GM13976 (cell line): ENCODE measurements around the gene MEGF11.
"Not testable (repeated sequence)": the region's sequence is repeated elsewhere in the genome, so short reads cannot be mapped to it uniquely, and the experiment has no call there.

ENCODE experiments used
- DNase-seq: peaks from one replicate; pipeline ENCODE4 v3.0.0; 2012; ENCODE audit warnings: low spot score
- in situ Hi-C: fragments of 300-500 bp; cut with MboI; formaldehyde crosslinking; loops from one replicate; pipeline ENCODE4 v1.12.0; 2022; ENCODE audit warnings: low sequenced_read_pairs, mixed read lengths, inconsistent platforms; ENCODE audit not compliant: unreplicated experiment
- TF ChIP-seq, protein P1 (sequence below): IDR thresholded peaks from 2 replicates; pipeline ENCODE4 v1.5.1; 2012; ENCODE audit warnings: borderline replicate concordance, mild to moderate bottlenecking; ENCODE audit not compliant: insufficient read depth; ENCODE audit errors: extremely low read depth, missing control alignments, control extremely low read depth

The MEGF11 gene

GRCh38 chr15:66275352-66275751 is 21.8 kb upstream of the MEGF11 start:
- in situ Hi-C loops, result no loop called here
- DNase-seq, result no peak
- TF ChIP-seq, protein P1, sequence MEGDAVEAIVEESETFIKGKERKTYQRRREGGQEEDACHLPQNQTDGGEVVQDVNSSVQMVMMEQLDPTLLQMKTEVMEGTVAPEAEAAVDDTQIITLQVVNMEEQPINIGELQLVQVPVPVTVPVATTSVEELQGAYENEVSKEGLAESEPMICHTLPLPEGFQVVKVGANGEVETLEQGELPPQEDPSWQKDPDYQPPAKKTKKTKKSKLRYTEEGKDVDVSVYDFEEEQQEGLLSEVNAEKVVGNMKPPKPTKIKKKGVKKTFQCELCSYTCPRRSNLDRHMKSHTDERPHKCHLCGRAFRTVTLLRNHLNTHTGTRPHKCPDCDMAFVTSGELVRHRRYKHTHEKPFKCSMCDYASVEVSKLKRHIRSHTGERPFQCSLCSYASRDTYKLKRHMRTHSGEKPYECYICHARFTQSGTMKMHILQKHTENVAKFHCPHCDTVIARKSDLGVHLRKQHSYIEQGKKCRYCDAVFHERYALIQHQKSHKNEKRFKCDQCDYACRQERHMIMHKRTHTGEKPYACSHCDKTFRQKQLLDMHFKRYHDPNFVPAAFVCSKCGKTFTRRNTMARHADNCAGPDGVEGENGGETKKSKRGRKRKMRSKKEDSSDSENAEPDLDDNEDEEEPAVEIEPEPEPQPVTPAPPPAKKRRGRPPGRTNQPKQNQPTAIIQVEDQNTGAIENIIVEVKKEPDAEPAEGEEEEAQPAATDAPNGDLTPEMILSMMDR, result no peak

DNA sequence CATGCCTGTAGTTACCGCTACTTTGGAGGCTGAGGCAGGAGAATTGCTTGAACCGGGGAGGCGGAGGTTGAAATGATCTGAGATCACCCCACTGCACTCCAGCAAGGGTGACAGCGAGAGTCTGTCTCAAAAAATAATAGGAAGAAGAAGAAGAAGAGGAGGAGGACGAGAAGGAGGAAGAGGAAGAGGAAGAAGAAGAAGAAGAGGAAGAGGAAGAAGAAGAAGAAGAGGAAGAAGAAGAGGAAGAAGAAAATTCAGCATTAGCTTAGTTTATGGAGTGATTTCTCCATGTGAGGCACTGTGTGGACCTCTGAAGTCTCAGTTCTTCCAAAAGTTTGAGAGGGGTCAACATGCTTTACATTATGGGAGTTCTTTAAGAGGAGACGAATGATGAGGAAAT is 17.4 kb upstream of the MEGF11 start:
- no peak for DNase-seq
- in situ Hi-C loops, result no loop called here
- TF ChIP-seq, protein P1, result no peak

- TF ChIP-seq, protein P1, result no peak
- in situ Hi-C loops, result no loop called here
- DNase-seq, result no peak
These were observed 16.0 kb upstream of the MEGF11 start for GRCh38 chr15:66269326-66270090.

- in situ Hi-C loops, result no loop called here
- no peak for DNase-seq
- TF ChIP-seq, protein P1, result no peak
These were observed 11.4 kb upstream of the MEGF11 start for GRCh38 chr15:66264859-66265513.

- DNase-seq, in situ Hi-C loops: not testable (repeated sequence)
These were observed 9.3 kb upstream of the MEGF11 start for GRCh38 chr15:66262837-66263236.

GRCh38 chr15:66261056-66261455 is 7.5 kb upstream of the MEGF11 start:
- in situ Hi-C loops, result no loop called here
- TF ChIP-seq, protein P1, result no peak
- no peak for DNase-seq

DNA sequence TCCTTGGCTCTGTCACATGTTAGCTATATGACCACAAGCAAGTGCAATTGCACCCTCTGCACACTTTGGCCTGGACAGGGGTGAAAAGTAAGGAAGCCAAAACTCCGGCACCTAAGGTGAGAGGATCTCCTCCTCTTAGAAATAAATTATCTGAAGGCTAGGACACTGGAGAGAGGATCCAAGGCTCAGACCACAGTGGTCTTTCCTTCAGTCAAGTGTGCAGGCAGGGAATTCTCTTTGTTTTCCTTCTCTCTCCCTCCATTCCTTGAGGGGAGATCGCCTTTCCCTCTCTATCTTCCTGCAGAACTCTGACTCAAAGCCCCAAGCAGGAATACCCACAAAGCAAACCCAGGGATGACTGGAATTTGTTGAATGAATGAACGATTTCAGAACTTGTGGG is 3.1 kb upstream of the MEGF11 start:
- TF ChIP-seq, protein P1, result no peak
- DNase-seq, result no peak

More for the DNA sequence above, 3.1 kb upstream of the MEGF11 start:
- in situ Hi-C loops, result no loop called here
